Left ventricle myocardium inferior (tissue), 1 donor: Measurements from ENCODE around the gene PNPLA8. TPM values are rescaled to one million over a fixed set of nuclear protein-coding genes. Genes with fewer than 3 reads are reported as not detected.
"Not testable (repeated sequence)": the region's sequence is repeated elsewhere in the genome, so short reads cannot be mapped to it uniquely, and the experiment has no call there.

Experiments
- DNase-seq: peaks from one replicate; pipeline ENCODE4 v3.0.0-alpha.2; 2020
- H3K27ac ChIP-seq: fragments of 200-600 bp; replicated peaks from 2 replicates; pipeline ENCODE4 v1.8.0; 2021
- H3K27me3 ChIP-seq: fragments of 200-600 bp; 2 replicates; pipeline ENCODE4 v1.8.0; 2021; ENCODE audit warnings: low read depth
- H3K36me3 ChIP-seq: fragments of 200-600 bp; 2 replicates; pipeline ENCODE4 v1.8.0; 2021
- H3K4me1 ChIP-seq: fragments of 200-600 bp; 2 replicates; pipeline ENCODE4 v1.8.0; 2021
- H3K4me3 ChIP-seq: fragments of 200-600 bp; 2 replicates; pipeline ENCODE4 v1.8.0; 2021; ENCODE audit warnings: mild to moderate bottlenecking, moderate library complexity
- H3K9me3 ChIP-seq: fragments of 200-600 bp; replicated peaks from 2 replicates; pipeline ENCODE4 v1.8.0; 2021
- intact Hi-C: fragments of 100-400 bp; cut with micrococcal nuclease; formaldehyde crosslinking; loops from one replicate; pipeline ENCODE4 v1.11.0; 2022
- total RNA-seq: library from RNA; stranded (reverse); fragmentation: NEBNext Ultra II Directional; extraction: Animal tissue kit (Norgen Biotek cat#: 25700); gene quantifications from one replicate; pipeline ENCODE4 v1.2.1, GENCODE V29; 2021
- TF ChIP-seq, protein P1 (sequence below): fragments of 200-600 bp; IDR thresholded peaks from 2 replicates; pipeline ENCODE4 v1.8.0; 2021; ENCODE audit warnings: antibody characterized with exemption, mild to moderate bottlenecking, borderline replicate concordance
- donor health status: DM: no; HTN: yes; CAD: no; lungs with severe emphysema.

The PNPLA8 gene
- total RNA-seq, 1 donor from 2014 or later, result 32.4 TPM

DNA sequence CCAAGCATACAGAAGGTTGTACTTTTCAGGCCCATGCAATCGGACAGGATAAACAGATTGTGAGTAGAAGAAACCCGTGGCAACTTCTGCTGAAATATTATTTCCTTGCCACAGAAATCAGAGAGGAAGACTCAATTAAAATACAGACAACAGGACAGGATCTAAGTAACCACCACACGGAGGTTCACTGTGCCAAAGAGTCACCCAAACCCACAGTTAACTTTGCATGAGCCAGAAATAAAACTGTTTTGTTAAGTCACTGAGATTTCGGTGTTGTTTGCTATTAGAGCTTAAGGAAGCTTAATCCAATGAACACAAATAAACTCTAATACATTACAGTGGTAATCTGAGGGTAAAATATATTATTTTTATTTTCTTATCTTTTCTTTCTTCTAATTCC is 14.0 kb downstream of the PNPLA8 start:
- intact Hi-C loops, result no loop called here
- H3K27ac ChIP-seq, result no peak overlapping the region
- no peaks in the 10 kb centered on the region for H3K9me3 ChIP-seq
- peaks cover 49% of the 10 kb centered on the region for H3K36me3 ChIP-seq
- H3K4me1 ChIP-seq, result peaks cover 18% of the 10 kb centered on the region
- TF ChIP-seq, protein P1, sequence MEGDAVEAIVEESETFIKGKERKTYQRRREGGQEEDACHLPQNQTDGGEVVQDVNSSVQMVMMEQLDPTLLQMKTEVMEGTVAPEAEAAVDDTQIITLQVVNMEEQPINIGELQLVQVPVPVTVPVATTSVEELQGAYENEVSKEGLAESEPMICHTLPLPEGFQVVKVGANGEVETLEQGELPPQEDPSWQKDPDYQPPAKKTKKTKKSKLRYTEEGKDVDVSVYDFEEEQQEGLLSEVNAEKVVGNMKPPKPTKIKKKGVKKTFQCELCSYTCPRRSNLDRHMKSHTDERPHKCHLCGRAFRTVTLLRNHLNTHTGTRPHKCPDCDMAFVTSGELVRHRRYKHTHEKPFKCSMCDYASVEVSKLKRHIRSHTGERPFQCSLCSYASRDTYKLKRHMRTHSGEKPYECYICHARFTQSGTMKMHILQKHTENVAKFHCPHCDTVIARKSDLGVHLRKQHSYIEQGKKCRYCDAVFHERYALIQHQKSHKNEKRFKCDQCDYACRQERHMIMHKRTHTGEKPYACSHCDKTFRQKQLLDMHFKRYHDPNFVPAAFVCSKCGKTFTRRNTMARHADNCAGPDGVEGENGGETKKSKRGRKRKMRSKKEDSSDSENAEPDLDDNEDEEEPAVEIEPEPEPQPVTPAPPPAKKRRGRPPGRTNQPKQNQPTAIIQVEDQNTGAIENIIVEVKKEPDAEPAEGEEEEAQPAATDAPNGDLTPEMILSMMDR, result no peak
- DNase-seq, result no peak
- no peak overlapping the region for H3K4me3 ChIP-seq
- no peaks in the 10 kb centered on the region for H3K27me3 ChIP-seq

DNA sequence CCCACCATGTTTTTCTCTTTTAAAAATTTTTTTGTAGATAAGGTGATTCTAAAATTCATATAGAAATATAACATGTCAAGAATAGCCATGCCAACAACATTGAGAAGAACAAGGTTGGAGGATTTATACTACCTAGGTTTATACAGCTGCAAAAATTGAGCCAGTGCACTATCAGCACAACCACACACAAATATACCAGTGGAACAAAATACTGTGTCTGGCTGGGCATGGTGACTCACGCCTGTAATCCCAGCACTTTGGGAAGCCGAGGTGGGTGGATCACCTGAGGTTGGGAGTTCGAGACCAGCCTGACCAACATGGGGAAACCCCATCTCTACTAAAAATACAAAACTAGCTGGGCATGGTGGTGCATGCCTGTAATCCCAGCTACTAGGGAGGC is 21.4 kb downstream of the PNPLA8 start:
- H3K9me3 ChIP-seq, H3K4me3 ChIP-seq, DNase-seq, H3K27ac ChIP-seq, H3K27me3 ChIP-seq, intact Hi-C loops: not testable (repeated sequence)
- peaks cover 11% of the 10 kb centered on the region for H3K4me1 ChIP-seq
- peaks cover 46% of the 10 kb centered on the region for H3K36me3 ChIP-seq

DNA sequence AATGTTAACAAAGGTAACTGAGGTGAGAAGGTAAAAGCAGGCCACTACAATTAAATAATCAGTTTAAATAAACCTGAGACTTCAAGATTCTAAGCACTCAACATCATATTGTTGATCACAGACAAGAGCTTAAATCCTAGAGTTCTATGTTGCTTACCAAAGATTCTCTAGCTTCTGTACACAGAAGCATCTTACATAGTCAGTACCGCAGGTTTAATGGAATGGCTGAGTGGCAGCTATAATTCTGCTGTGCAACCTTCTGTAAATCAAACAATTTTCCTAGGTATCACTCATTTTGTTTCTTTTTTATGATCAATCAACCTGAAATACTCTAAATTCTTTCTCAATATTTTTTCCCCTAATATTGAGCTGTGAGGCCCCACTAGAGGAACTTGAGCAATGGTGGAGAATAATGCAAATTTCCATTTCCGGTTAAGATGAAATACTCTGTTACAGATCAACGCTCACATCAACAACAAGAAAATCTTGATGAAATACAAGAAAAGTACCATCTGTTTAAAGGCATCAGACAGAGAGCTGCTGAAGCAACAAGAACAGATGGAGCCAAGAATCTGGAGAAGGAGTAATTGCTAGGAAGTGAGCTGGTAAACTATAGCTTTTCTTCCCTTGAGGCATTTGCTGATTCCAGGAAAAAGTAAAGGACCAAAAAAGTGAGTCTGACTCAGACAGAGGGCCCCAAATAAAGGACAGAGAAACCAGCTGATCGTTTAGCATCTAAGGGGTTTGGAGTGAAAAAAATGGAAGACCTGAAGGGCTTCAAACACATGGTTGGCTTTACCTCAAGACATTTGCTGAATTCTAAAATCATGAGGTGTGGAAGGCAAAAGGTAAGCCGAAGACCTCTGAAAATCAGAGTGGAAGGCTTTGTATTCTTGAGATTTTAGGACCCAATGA is 22.6 kb downstream of the PNPLA8 start:
- H3K4me3 ChIP-seq, result no peak overlapping the region

DNA sequence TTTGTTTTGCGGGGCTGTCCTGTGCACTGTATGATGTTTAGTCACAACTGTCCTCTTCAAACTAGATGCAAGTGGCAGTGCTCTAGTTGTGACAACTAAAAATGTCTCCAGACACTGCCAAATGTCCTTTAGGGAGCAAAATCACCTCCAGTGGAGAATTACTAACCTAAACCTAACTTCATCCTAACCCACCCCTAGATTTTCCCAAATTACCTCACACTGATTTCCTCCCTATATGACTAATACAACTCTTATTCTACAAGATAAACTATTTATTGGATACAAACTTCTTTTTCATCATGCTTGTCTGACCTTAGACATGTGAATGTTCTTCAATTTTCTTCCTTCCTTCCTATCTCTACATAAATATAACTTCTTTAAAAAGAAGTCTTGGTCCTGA is 26.4 kb downstream of the PNPLA8 start:
- DNase-seq, result no peak
- H3K27me3 ChIP-seq, result no peaks in the 10 kb centered on the region
- intact Hi-C loops, result loop anchor here (5.0 kb wide), 1 partner anchor 317 kb away; no protein-coding TSS in a partner anchor
- peaks cover 11% of the 10 kb centered on the region for H3K4me1 ChIP-seq
- no peaks in the 10 kb centered on the region for H3K9me3 ChIP-seq
- H3K4me3 ChIP-seq, result no peak overlapping the region
- TF ChIP-seq, protein P1, result no peak
- H3K36me3 ChIP-seq, result peaks cover 60% of the 10 kb centered on the region
- no peak overlapping the region for H3K27ac ChIP-seq

More for the DNA sequence above, 22.6 kb downstream of the PNPLA8 start:
- DNase-seq, result no peak
- H3K4me1 ChIP-seq, result peaks cover 11% of the 10 kb centered on the region
- H3K27me3 ChIP-seq, result no peaks in the 10 kb centered on the region
- no peak overlapping the region for H3K27ac ChIP-seq
- intact Hi-C loops, result no loop called here
- no peaks in the 10 kb centered on the region for H3K9me3 ChIP-seq
- H3K36me3 ChIP-seq, result peaks cover 54% of the 10 kb centered on the region
- TF ChIP-seq, protein P1, result no peak

DNA sequence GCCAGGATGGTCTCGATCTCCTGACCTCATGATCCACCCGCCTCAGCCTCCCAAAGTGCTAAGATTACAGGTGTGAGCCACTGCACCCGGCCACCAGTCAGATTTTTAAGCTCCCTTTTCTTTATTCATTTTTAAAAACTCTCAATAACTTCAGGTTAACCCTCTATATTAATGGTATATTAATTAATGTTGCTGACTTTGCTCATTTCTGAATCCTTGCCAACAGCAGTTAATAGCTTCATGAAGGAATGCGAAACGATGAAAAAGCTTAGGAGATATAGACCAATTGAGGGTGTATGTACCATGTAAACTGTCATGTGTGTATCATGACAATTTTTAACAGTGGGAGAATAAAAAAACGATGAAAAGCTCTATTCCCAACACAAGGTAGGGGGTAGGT is 27.5 kb downstream of the PNPLA8 start:
- H3K27ac ChIP-seq, result no peak overlapping the region
- no peak for DNase-seq
- peaks cover 62% of the 10 kb centered on the region for H3K36me3 ChIP-seq
- peaks cover 3% of the 10 kb centered on the region for H3K4me1 ChIP-seq
- intact Hi-C loops, result loop anchor here (5.0 kb wide), 1 partner anchor 316 kb away; no protein-coding TSS in a partner anchor
- TF ChIP-seq, protein P1, result no peak
- H3K27me3 ChIP-seq, result no peaks in the 10 kb centered on the region
- no peaks in the 10 kb centered on the region for H3K9me3 ChIP-seq
- no peak overlapping the region for H3K4me3 ChIP-seq
